ENCODE measurements around the gene UBAP1.

DNA sequence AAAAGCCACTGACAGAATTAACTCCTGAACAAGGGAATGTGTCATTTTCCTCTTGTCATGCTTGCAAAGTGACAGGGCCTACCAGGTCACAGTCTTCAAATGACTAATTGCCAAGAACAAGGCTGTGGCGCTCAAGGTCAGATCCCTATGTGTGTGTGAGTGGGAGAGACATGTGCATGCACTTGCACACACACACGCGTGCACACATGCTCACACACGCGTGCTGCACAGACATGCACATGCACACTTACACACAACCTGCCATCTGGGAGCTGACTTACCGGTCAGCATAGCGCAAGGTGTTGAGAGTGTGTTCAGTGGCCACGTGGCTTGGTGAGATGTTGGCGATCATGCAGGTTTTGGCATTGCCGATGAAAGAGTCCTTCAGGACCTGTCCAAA, 80.5 kb downstream of the UBAP1 start:
- TF ChIP-seq, protein P1, sequence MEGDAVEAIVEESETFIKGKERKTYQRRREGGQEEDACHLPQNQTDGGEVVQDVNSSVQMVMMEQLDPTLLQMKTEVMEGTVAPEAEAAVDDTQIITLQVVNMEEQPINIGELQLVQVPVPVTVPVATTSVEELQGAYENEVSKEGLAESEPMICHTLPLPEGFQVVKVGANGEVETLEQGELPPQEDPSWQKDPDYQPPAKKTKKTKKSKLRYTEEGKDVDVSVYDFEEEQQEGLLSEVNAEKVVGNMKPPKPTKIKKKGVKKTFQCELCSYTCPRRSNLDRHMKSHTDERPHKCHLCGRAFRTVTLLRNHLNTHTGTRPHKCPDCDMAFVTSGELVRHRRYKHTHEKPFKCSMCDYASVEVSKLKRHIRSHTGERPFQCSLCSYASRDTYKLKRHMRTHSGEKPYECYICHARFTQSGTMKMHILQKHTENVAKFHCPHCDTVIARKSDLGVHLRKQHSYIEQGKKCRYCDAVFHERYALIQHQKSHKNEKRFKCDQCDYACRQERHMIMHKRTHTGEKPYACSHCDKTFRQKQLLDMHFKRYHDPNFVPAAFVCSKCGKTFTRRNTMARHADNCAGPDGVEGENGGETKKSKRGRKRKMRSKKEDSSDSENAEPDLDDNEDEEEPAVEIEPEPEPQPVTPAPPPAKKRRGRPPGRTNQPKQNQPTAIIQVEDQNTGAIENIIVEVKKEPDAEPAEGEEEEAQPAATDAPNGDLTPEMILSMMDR (IDR thresholded peaks at IDR 0.05; ENCODE audit: insufficient read depth, low read length) = no peak
- TF ChIP-seq POLR2AphosphoS5 (IDR thresholded peaks at IDR 0.05; ENCODE audit: low read depth) (no peak), GABPA (IDR thresholded peaks at IDR 0.05; ENCODE audit: low read depth) (no peak)
- TF ChIP-seq, protein P2, sequence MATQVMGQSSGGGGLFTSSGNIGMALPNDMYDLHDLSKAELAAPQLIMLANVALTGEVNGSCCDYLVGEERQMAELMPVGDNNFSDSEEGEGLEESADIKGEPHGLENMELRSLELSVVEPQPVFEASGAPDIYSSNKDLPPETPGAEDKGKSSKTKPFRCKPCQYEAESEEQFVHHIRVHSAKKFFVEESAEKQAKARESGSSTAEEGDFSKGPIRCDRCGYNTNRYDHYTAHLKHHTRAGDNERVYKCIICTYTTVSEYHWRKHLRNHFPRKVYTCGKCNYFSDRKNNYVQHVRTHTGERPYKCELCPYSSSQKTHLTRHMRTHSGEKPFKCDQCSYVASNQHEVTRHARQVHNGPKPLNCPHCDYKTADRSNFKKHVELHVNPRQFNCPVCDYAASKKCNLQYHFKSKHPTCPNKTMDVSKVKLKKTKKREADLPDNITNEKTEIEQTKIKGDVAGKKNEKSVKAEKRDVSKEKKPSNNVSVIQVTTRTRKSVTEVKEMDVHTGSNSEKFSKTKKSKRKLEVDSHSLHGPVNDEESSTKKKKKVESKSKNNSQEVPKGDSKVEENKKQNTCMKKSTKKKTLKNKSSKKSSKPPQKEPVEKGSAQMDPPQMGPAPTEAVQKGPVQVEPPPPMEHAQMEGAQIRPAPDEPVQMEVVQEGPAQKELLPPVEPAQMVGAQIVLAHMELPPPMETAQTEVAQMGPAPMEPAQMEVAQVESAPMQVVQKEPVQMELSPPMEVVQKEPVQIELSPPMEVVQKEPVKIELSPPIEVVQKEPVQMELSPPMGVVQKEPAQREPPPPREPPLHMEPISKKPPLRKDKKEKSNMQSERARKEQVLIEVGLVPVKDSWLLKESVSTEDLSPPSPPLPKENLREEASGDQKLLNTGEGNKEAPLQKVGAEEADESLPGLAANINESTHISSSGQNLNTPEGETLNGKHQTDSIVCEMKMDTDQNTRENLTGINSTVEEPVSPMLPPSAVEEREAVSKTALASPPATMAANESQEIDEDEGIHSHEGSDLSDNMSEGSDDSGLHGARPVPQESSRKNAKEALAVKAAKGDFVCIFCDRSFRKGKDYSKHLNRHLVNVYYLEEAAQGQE (IDR thresholded peaks at IDR 0.05; ENCODE audit: insufficient replicate concordance, low read depth) = no peak
